HEK293 (cell line): ENCODE results near the gene LRRC2.

Experiments used
- CTCF ChIA-PET: fragments of 350-600 bp; formaldehyde crosslinking; extraction: SDS; loops from one replicate; lab custom pipeline; 2021; ENCODE audit warnings: antibody characterized with exemption; lab: Yijun Ruan, JAX
- POLR2A ChIA-PET: fragments of 300-600 bp; formaldehyde crosslinking; extraction: SDS; loops from one replicate; lab custom pipeline; 2020; ENCODE audit warnings: antibody characterized with exemption, inconsistent platforms; lab: Yijun Ruan, JAX
- H3K27ac ChIP-seq: fragments of 200-500 bp; sonication (Bioruptor generic); 2 replicates; pipeline ENCODE4 v1.5.1; 2014; ENCODE audit warnings: low read depth, low read length, control low read depth, inconsistent platforms; ENCODE audit errors: extremely low read depth
- H3K36me3 ChIP-seq, 2 experiments: fragments of 200-500 bp in 1 of 2; sonication (Bioruptor generic) in 1 of 2; 1 replicate in 1 of 2; 2 replicates in 1 of 2; pipeline ENCODE4 v1.5.1; 2014 to 2017; ENCODE audit warnings: inconsistent platforms in 2 of 2, low read length in 2 of 2; ENCODE audit not compliant: control insufficient read depth in 2 of 2, insufficient read depth in 1 of 2
- H3K4me1 ChIP-seq: fragments of 200-500 bp; sonication (Bioruptor generic); 2 replicates; pipeline ENCODE4 v1.5.1; 2014; ENCODE audit warnings: mild to moderate bottlenecking, low read length, inconsistent platforms; ENCODE audit not compliant: control insufficient read depth, insufficient read depth
- H3K4me3 ChIP-seq: 2 replicates; pipeline ENCODE4 v1.5.1; 2011; ENCODE audit warnings: low read depth, mild to moderate bottlenecking, control low read depth, low read length, moderate library complexity
- H3K9me3 ChIP-seq: fragments of 200-500 bp; sonication (Bioruptor generic); 2 replicates; pipeline ENCODE4 v1.5.1; 2014; ENCODE audit warnings: low read depth, low read length, inconsistent platforms; ENCODE audit not compliant: control insufficient read depth, insufficient read depth
- GLIS1 ChIP-seq: fragments of 450-650 bp; formaldehyde crosslinking; IDR thresholded peaks from 2 replicates; pipeline ENCODE4 v1.5.1; 2016; ENCODE audit warnings: missing biosample characterization, missing genetic modification characterization
- KLF17 ChIP-seq: fragments of 450-650 bp; formaldehyde crosslinking; IDR thresholded peaks from 2 replicates; pipeline ENCODE4 v1.5.1; 2016; ENCODE audit warnings: missing biosample characterization, missing genetic modification characterization
- MYNN ChIP-seq: fragments of 450-650 bp; formaldehyde crosslinking; IDR thresholded peaks from 2 replicates; pipeline ENCODE4 v1.5.1; 2016; ENCODE audit warnings: missing biosample characterization, missing genetic modification characterization, borderline replicate concordance
- REPIN1 ChIP-seq: fragments of 450-650 bp; formaldehyde crosslinking; IDR thresholded peaks from 2 replicates; pipeline ENCODE4 v1.5.1; 2017; ENCODE audit warnings: missing biosample characterization, missing genetic modification characterization, low read depth
- SP7 ChIP-seq: fragments of 450-650 bp; formaldehyde crosslinking; IDR thresholded peaks from 2 replicates; pipeline ENCODE4 v1.5.1; 2016; ENCODE audit warnings: missing biosample characterization, missing genetic modification characterization
- YY1 ChIP-seq: fragments of 450-650 bp; formaldehyde crosslinking; IDR thresholded peaks from 2 replicates; pipeline ENCODE4 v1.5.1; 2018; ENCODE audit warnings: missing biosample characterization, missing genetic modification characterization
- ZFP41 ChIP-seq: fragments of 450-650 bp; formaldehyde crosslinking; IDR thresholded peaks from 2 replicates; pipeline ENCODE4 v1.5.1; 2016; ENCODE audit warnings: missing biosample characterization, missing genetic modification characterization, borderline replicate concordance
- ZNF140 ChIP-seq: fragments of 450-650 bp; formaldehyde crosslinking; IDR thresholded peaks from 2 replicates; pipeline ENCODE4 v1.5.1; 2016; ENCODE audit warnings: missing biosample characterization, missing genetic modification characterization
- ZNF18 ChIP-seq: fragments of 450-650 bp; formaldehyde crosslinking; IDR thresholded peaks from 2 replicates; pipeline ENCODE4 v1.5.1; 2016; ENCODE audit warnings: missing biosample characterization, missing genetic modification characterization
- ZNF26 ChIP-seq: fragments of 450-650 bp; formaldehyde crosslinking; IDR thresholded peaks from 2 replicates; pipeline ENCODE4 v1.5.1; 2016; ENCODE audit warnings: missing biosample characterization, missing genetic modification characterization
- ZNF302 ChIP-seq: fragments of 450-650 bp; formaldehyde crosslinking; IDR thresholded peaks from 2 replicates; pipeline ENCODE4 v1.5.1; 2016; ENCODE audit warnings: missing biosample characterization, missing genetic modification characterization, low read depth
- ZNF398 ChIP-seq: fragments of 450-650 bp; formaldehyde crosslinking; IDR thresholded peaks from 2 replicates; pipeline ENCODE4 v1.5.1; 2017; ENCODE audit warnings: missing biosample characterization, missing genetic modification characterization
- ZNF426 ChIP-seq: fragments of 450-650 bp; formaldehyde crosslinking; IDR thresholded peaks from 2 replicates; pipeline ENCODE4 v1.5.1; 2017; ENCODE audit warnings: missing biosample characterization, missing genetic modification characterization, mild to moderate bottlenecking, inconsistent platforms, moderate library complexity
- ZNF549 ChIP-seq: fragments of 450-650 bp; IDR thresholded peaks from 2 replicates; pipeline ENCODE4 v1.5.1; 2018; ENCODE audit warnings: missing biosample characterization, missing genetic modification characterization, mild to moderate bottlenecking, inconsistent platforms, moderate library complexity
- ZNF560 ChIP-seq: fragments of 450-650 bp; formaldehyde crosslinking; IDR thresholded peaks from 2 replicates; pipeline ENCODE4 v1.5.1; 2017; ENCODE audit warnings: missing biosample characterization, missing genetic modification characterization, borderline replicate concordance
- ZNF600 ChIP-seq: fragments of 450-650 bp; formaldehyde crosslinking; IDR thresholded peaks from 2 replicates; pipeline ENCODE4 v1.5.1; 2016; ENCODE audit warnings: missing biosample characterization, missing genetic modification characterization
- ZNF626 ChIP-seq: fragments of 450-650 bp; sonication (Bioruptor Pico); formaldehyde crosslinking; IDR thresholded peaks from 2 replicates; pipeline ENCODE4 v1.5.1; 2018; ENCODE audit warnings: missing biosample characterization, missing genetic modification characterization, inconsistent platforms
- ZNF654 ChIP-seq: fragments of 450-650 bp; formaldehyde crosslinking; IDR thresholded peaks from 2 replicates; pipeline ENCODE4 v1.5.1; 2016; ENCODE audit warnings: low read depth, missing biosample characterization, missing genetic modification characterization
- ZNF830 ChIP-seq: fragments of 450-650 bp; IDR thresholded peaks from 2 replicates; pipeline ENCODE4 v1.5.0; 2018; ENCODE audit warnings: missing biosample characterization, missing genetic modification characterization, low read depth, mild to moderate bottlenecking, moderate library complexity
- ZNF843 ChIP-seq: fragments of 450-650 bp; formaldehyde crosslinking; IDR thresholded peaks from 2 replicates; pipeline ENCODE4 v1.5.1; 2016; ENCODE audit warnings: missing biosample characterization, missing genetic modification characterization

Gene LRRC2

GRCh38 chr3:46467562-46467961 is 98.5 kb downstream of the LRRC2 start:
- Histone ChIP-seq H3K9me3 (no peaks in the 10 kb centered on the region), H3K36me3 (no peaks in the 10 kb centered on the region), H3K27ac (no peak overlapping the region), H3K4me1 (no peaks in the 10 kb centered on the region), H3K4me3 (no peak overlapping the region)
- TF ChIP-seq ZNF302 (no peak), ZNF600 (tag by site-specific recombination) (no peak), ZNF843 (tag by site-specific recombination) (no peak), SP7 (tag by site-specific recombination) (no peak), ZNF654 (tag by site-specific recombination) (no peak), ZNF626 (no peak), ZNF398 (tag by site-specific recombination) (no peak), MYNN (tag by site-specific recombination) (no peak), ZNF426 (no peak), ZNF560 (tag by site-specific recombination) (no peak)
- ChIA-PET POLR2A (no interaction called here), CTCF (interaction anchor here (1.8 kb wide), 1 partner anchor 21 kb away, joined by 10 read pairs; no protein-coding TSS in a partner anchor)

- Histone ChIP-seq H3K4me1 (no peaks in the 10 kb centered on the region), H3K36me3 (no peaks in the 10 kb centered on the region), H3K9me3 (no peaks in the 10 kb centered on the region), H3K27ac (no peak overlapping the region), H3K4me3 (no peak overlapping the region)
- CTCF ChIA-PET: interaction anchor here (0.6 to 1.8 kb wide), 2 partner anchors 17 to 22 kb away, joined by 3 to 10 read pairs; no protein-coding TSS in a partner anchor
- POLR2A ChIA-PET: no interaction called here
- TF ChIP-seq KLF17 (tag by site-specific recombination) (no peak), YY1 (no peak), ZNF140 (no peak), ZNF18 (tag by site-specific recombination) (no peak), REPIN1 (tag by site-specific recombination) (no peak), ZFP41 (no peak), SP7 (tag by site-specific recombination) (no peak)
These were observed 99.2 kb downstream of the LRRC2 start for GRCh38 chr3:46466871-46467403.

GRCh38 chr3:46466273-46466672 is 99.8 kb downstream of the LRRC2 start:
- CTCF ChIA-PET: interaction anchor here (0.6 kb wide), 1 partner anchor 18 kb away, joined by 3 read pairs; no protein-coding TSS in a partner anchor
- POLR2A ChIA-PET: no interaction called here
- Histone ChIP-seq H3K4me1 (no peaks in the 10 kb centered on the region), H3K9me3 (no peaks in the 10 kb centered on the region), H3K4me3 (no peak overlapping the region), H3K27ac (no peak overlapping the region), H3K36me3 (no peaks in the 10 kb centered on the region)
- TF ChIP-seq ZNF830 (tag by site-specific recombination): no peak
- TF ChIP-seq ZNF549: no peak
- no peak for TF ChIP-seq ZNF26 (tag by site-specific recombination)
- TF ChIP-seq GLIS1 (tag by site-specific recombination): no peak
